Right lobe of liver (tissue), 4 donors: Measurements from ENCODE around the gene CERS3.

Source experiments
- CTCF ChIP-seq, 4 donors: fragments of 200-600 bp in 3 of 4; fragments of 450-650 bp in 1 of 4; IDR thresholded peaks; one replicate each; pipeline versions ENCODE4 v1.5.1 to v1.8.0; 2016 to 2022; ENCODE audit warnings: antibody characterized with exemption in 4 of 4, mild to moderate bottlenecking in 2 of 4
- POLR2A ChIP-seq: fragments of 450-650 bp; IDR thresholded peaks from one replicate; pipeline ENCODE4 v1.6.1; 2017; ENCODE audit warnings: antibody characterized with exemption, mild to moderate bottlenecking
- donor health status: DM: no; HTN: no; CAD: no.
- donor health status: DM: no; HTN: no; CAD: no.
- donor health status: DM: no; HTN: yes; CAD: no.

- TF ChIP-seq CTCF (IDR thresholded peaks at IDR 0.05) = no peak
- TF ChIP-seq POLR2A = no peak
Measured at GRCh38 chr15:100476805-100477204, 51.9 kb downstream of the CERS3 start.
